MM.1S (cell line): ENCODE data around the gene VEGFA.

Source experiments
- CTCF ChIP-seq: fragments of 300-600 bp; sonication (generic); IDR thresholded peaks from 2 replicates; pipeline ENCODE4 v1.5.1; 2016; ENCODE audit warnings: antibody characterized with exemption, low read length, mixed read lengths
- EZH2 ChIP-seq: fragments of 300-600 bp; sonication (generic); optimal IDR thresholded peaks from 2 replicates; pipeline ENCODE3; 2017; ENCODE audit warnings: low read depth, mild to moderate bottlenecking, antibody characterized with exemption, low read length, mixed read lengths
- EZH2phosphoT487 ChIP-seq: fragments of 300-600 bp; sonication (generic); IDR thresholded peaks from 2 replicates; pipeline ENCODE4 v1.6.1; 2018; ENCODE audit warnings: antibody characterized with exemption, low read length

GRCh38 chr6:43736844-43737243 lies 33.2 kb upstream of the VEGFA start:
- TF ChIP-seq EZH2phosphoT487 = no peak
- no peak for TF ChIP-seq CTCF
- no peak for TF ChIP-seq EZH2
